GM23338 (cell line): Measurements from ENCODE around the gene TLR1. TPM values are rescaled to one million over a fixed set of nuclear protein-coding genes. Genes with fewer than 3 reads are reported as not detected.

Source experiments
- ATAC-seq: fragments of 200-7000 bp; cut with Tn5 transposase; 3 replicates; pipeline ENCODE4 v1.9.1; 2020
- DNase-seq: peaks from one replicate; pipeline ENCODE4 v3.0.0-alpha.2; 2015; ENCODE audit warnings: low spot score
- H2AFZ ChIP-seq: fragments of 200-600 bp; sonication (generic); 2 replicates; pipeline ENCODE4 v1.8.0; 2016; ENCODE audit warnings: antibody characterized with exemption, mild to moderate bottlenecking, moderate library complexity
- H3F3A ChIP-seq: fragments of 200-600 bp; sonication (generic); replicated peaks from 2 replicates; pipeline ENCODE4 v1.8.0; 2017; ENCODE audit warnings: antibody characterized with exemption, mixed run types, low read depth
- H3K27ac ChIP-seq: fragments of 200-600 bp; sonication (generic); 2 replicates; pipeline ENCODE4 v1.6.1; 2016; ENCODE audit warnings: low read depth
- H3K27me3 ChIP-seq: fragments of 200-600 bp; sonication (generic); 2 replicates; pipeline ENCODE4 v1.8.0; 2016; ENCODE audit warnings: mild to moderate bottlenecking, mixed run types, moderate library complexity; ENCODE audit not compliant: insufficient read depth
- H3K36me3 ChIP-seq: fragments of 200-600 bp; sonication (generic); 2 replicates; pipeline ENCODE4 v1.8.0; 2016; ENCODE audit warnings: mild to moderate bottlenecking; ENCODE audit not compliant: insufficient read depth
- H3K4me1 ChIP-seq: fragments of 200-600 bp; sonication (generic); 2 replicates; pipeline ENCODE4 v1.8.0; 2016; ENCODE audit warnings: mild to moderate bottlenecking, moderate library complexity; ENCODE audit not compliant: insufficient read depth
- H3K4me2 ChIP-seq: fragments of 200-600 bp; sonication (generic); 2 replicates; pipeline ENCODE4 v1.7.1; 2017; ENCODE audit warnings: mixed run types
- H3K4me3 ChIP-seq: fragments of 200-600 bp; sonication (generic); 2 replicates; pipeline ENCODE4 v1.6.1; 2016; ENCODE audit warnings: mixed run types
- H3K79me2 ChIP-seq: fragments of 200-600 bp; sonication (generic); replicated peaks from 2 replicates; pipeline ENCODE4 v1.8.0; 2017; ENCODE audit warnings: mild to moderate bottlenecking; ENCODE audit not compliant: insufficient read depth
- H3K9me2 ChIP-seq: fragments of 200-600 bp; sonication (generic); 2 replicates; pipeline ENCODE4 v1.8.0; 2017; ENCODE audit not compliant: insufficient read depth
- H4K20me1 ChIP-seq: fragments of 200-600 bp; sonication (generic); replicated peaks from 2 replicates; pipeline ENCODE4 v1.8.0; 2017; ENCODE audit warnings: mild to moderate bottlenecking; ENCODE audit not compliant: insufficient read depth
- H3K27ac Mint-ChIP-seq: 2 replicates; pipeline ENCODE4 v1.8.0; 2020; ENCODE audit warnings: inconsistent platforms, mild to moderate bottlenecking, moderate library complexity, mixed read lengths
- H3K27me3 Mint-ChIP-seq: 3 replicates; pipeline ENCODE4 v1.8.0; 2022; ENCODE audit warnings: low read depth, mild to moderate bottlenecking, moderate library complexity, mixed read lengths, inconsistent platforms; ENCODE audit not compliant: insufficient read depth, poor library complexity
- H3K36me3 Mint-ChIP-seq: 3 replicates; pipeline ENCODE4 v1.8.0; 2021; ENCODE audit warnings: low read depth, mild to moderate bottlenecking, inconsistent platforms, moderate library complexity, mixed read lengths
- H3K4me1 Mint-ChIP-seq: 3 replicates; pipeline ENCODE4 v1.8.0; 2020; ENCODE audit warnings: mild to moderate bottlenecking, inconsistent platforms, mixed read lengths
- H3K4me3 Mint-ChIP-seq: 3 replicates; pipeline ENCODE4 v1.8.0; 2021; ENCODE audit warnings: moderate library complexity, mild to moderate bottlenecking, inconsistent platforms, mixed read lengths
- H3K9me3 Mint-ChIP-seq: 3 replicates; pipeline ENCODE4 v1.8.0; 2020; ENCODE audit warnings: moderate library complexity, mild to moderate bottlenecking, inconsistent platforms, mixed read lengths
- CREB1 ChIP-seq: fragments of 250-450 bp; sonication (Bioruptor Pico); IDR thresholded peaks from 2 replicates; pipeline ENCODE4 v1.5.0; 2020; ENCODE audit warnings: low read depth, mild to moderate bottlenecking, moderate library complexity
- CTCF ChIP-seq, 2 experiments: fragments of 200-600 bp in 1 of 2; sonication (generic) in 1 of 2; conservative IDR thresholded peaks; 2 replicates each; pipeline versions ENCODE4 v1.5.1 to v1.6.1; 2016 to 2017; ENCODE audit warnings: antibody characterized with exemption in 2 of 2, low read depth in 2 of 2, mild to moderate bottlenecking in 2 of 2, moderate library complexity in 1 of 2
- ETS1 ChIP-seq: IDR thresholded peaks from 2 replicates; pipeline ENCODE4 v1.6.1; 2016; ENCODE audit warnings: antibody characterized with exemption
- EZH2phosphoT487 ChIP-seq: fragments of 200-600 bp; sonication (generic); IDR thresholded peaks from one replicate; pipeline ENCODE4 v1.8.1; 2018; ENCODE audit warnings: antibody characterized with exemption; ENCODE audit not compliant: unreplicated experiment
- JUNB ChIP-seq: IDR thresholded peaks from one replicate; pipeline ENCODE4 v1.6.1; 2016; ENCODE audit warnings: antibody characterized with exemption; ENCODE audit not compliant: unreplicated experiment
- NANOG ChIP-seq: IDR thresholded peaks from 2 replicates; pipeline ENCODE4 v1.6.1; 2016; ENCODE audit warnings: antibody characterized with exemption, borderline replicate concordance
- POLR2AphosphoS5 ChIP-seq: IDR thresholded peaks from 2 replicates; pipeline ENCODE4 v1.6.1; 2016; ENCODE audit warnings: antibody characterized with exemption, low read depth
- REST ChIP-seq: IDR thresholded peaks from one replicate; pipeline ENCODE4 v1.6.1; 2018; ENCODE audit warnings: antibody characterized with exemption; ENCODE audit not compliant: unreplicated experiment
- ZNF331 ChIP-seq: fragments of 250-450 bp; sonication (Bioruptor Pico); IDR thresholded peaks from 2 replicates; pipeline ENCODE4 v1.5.0; 2020; ENCODE audit warnings: low read depth, mild to moderate bottlenecking, moderate library complexity
- ZNF462 ChIP-seq: fragments of 250-450 bp; sonication (Bioruptor Pico); IDR thresholded peaks from 2 replicates; pipeline ENCODE4 v1.5.0; 2020; ENCODE audit warnings: mild to moderate bottlenecking, moderate library complexity
- polyA plus RNA-seq: library from polyadenylated mRNA; unstranded; fragments of >200 nt; fragmentation: Nextera tagmentation; extraction: Ambion mirVana; gene quantifications from 2 replicates; pipeline ENCODE4 v1.2.1, GENCODE V29; 2016
- total RNA-seq: library from RNA; depleted of rRNA; stranded (reverse); fragments of >200 nt; shearing (Covaris generic); gene quantifications from 2 replicates; pipeline ENCODE4 v1.2.3, GENCODE V29; 2014

TLR1 gene
- total and polyA plus RNA-seq, 2 experiments from 2014 or later, result 0.07 TPM; not detected in 1

DNA sequence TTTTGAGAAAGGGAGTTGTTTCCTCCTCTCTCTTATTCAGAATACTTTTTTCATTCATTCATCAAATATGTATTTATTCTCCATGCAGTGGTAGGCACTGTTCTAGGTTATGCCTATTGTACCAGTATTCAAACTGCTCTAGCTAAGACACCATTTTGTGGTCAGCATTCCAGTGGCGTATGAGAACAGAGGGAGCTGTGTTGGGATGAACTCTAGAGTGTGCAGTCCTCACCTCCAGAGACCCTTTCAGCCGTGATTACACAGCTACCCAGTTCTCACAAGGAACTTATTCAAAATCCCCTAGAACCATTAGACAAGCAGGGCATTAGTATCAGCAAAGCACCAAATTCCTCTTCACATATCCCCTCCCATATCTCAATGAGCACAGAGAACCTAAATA is 4.2 kb downstream of the TLR1 start (continued):
- no peak for TF ChIP-seq ZNF462 (CRISPR knock-in tag)
- no peak for TF ChIP-seq CREB1 (CRISPR knock-in tag)
- no peak for TF ChIP-seq POLR2AphosphoS5

DNA sequence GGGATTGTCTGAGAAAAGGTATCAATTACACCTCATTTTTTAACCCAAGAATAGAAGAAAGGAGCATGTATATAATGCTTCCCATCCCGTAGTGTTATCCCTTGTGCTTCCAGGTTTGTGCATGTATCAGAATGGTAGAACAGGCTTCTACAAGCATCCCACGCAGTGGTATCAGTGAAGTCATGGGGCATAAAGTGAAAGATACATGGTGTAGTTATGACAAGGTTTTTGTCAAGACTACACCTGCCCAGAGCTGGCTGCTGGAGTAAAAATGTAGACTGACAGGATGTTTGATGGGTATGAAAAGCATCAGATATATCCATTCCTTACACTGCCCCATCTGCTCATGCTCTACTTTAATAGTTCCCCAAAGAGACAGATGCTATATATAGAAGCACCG is 9.5 kb downstream of the TLR1 start:
- Mint-ChIP-seq H3K4me1 (no peaks in the 10 kb centered on the region), H3K27me3 (no peaks in the 10 kb centered on the region), H3K4me3 (no peak overlapping the region), H3K9me3 (no peaks in the 10 kb centered on the region; the same call in 2 of the 3 replicates), H3K27ac (no peak overlapping the region), H3K36me3 (no peaks in the 10 kb centered on the region)
- Histone ChIP-seq H3K36me3 (no peaks in the 10 kb centered on the region), H3K27ac (no peak overlapping the region), H3K4me1 (no peaks in the 10 kb centered on the region), H3K79me2 (no peaks in the 10 kb centered on the region), H3F3A (no peaks in the 10 kb centered on the region), H2AFZ (no peak overlapping the region), H4K20me1 (no peaks in the 10 kb centered on the region), H3K4me2 (no peak overlapping the region), H3K9me2 (peaks cover 9% of the 10 kb centered on the region), H3K4me3 (no peak overlapping the region), H3K27me3 (no peaks in the 10 kb centered on the region)
- ATAC-seq, result no peak
- DNase-seq, result no peak
- no peak for TF ChIP-seq REST
- TF ChIP-seq CTCF (conservative IDR thresholded peaks at IDR 0.05; ENCODE audit: low read depth in 2 of 2), result no peak
- TF ChIP-seq NANOG, result no peak
- TF ChIP-seq ETS1, result no peak
- no peak for TF ChIP-seq JUNB
- TF ChIP-seq ZNF331 (CRISPR knock-in tag), result no peak
- TF ChIP-seq EZH2phosphoT487, result no peak
